Measurements from ENCODE around the gene TMEM132E. TPM values are rescaled to one million over a fixed set of nuclear protein-coding genes. Genes with fewer than 3 reads are reported as not detected.

The TMEM132E gene
- total RNA-seq, 6 experiments from 2014 or later, result 0.31 to 0.56 (median 0.43) TPM

DNA sequence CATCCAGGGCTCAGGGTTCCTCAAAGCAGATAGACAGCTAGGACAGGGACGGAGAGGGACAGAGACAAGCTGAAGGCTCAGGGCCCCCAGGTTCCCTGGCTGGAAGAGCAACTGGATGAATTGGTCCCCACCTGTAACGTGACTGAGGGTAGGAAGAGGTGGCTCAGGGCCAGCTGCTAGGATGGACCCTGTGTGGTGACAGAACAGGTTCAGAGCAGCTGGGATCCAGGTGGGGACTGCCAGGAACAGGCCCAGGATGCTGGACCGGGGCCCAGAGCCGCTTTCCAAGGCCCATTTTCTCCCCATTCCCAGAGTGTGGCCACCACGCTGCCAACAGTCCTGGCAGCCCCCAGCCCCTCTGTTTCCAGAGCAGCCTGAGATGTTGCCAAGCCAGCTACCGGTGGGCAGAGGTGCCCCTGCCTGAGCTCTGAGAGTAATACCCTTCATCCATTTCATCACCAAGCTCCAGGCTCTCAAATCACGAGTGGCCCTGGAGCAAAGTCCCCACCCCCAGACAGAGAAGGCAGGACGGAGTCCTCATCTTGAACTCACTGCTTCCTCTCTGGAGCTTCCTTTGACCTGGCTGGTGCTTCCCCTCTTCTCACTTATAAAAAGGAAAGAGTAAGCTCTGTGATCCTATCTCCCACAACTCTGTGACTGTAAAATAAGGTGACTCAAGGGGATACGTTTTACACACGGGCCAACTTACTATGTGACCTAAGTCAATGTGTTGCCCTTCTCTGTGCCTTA lies 79.6 kb downstream of the TMEM132E start:
- TF ChIP-seq POLR2A (IDR thresholded peaks at IDR 0.05), result no peak
- TF ChIP-seq, protein P1, sequence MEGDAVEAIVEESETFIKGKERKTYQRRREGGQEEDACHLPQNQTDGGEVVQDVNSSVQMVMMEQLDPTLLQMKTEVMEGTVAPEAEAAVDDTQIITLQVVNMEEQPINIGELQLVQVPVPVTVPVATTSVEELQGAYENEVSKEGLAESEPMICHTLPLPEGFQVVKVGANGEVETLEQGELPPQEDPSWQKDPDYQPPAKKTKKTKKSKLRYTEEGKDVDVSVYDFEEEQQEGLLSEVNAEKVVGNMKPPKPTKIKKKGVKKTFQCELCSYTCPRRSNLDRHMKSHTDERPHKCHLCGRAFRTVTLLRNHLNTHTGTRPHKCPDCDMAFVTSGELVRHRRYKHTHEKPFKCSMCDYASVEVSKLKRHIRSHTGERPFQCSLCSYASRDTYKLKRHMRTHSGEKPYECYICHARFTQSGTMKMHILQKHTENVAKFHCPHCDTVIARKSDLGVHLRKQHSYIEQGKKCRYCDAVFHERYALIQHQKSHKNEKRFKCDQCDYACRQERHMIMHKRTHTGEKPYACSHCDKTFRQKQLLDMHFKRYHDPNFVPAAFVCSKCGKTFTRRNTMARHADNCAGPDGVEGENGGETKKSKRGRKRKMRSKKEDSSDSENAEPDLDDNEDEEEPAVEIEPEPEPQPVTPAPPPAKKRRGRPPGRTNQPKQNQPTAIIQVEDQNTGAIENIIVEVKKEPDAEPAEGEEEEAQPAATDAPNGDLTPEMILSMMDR (IDR thresholded peaks at IDR 0.05), result no peak
- DNase-seq (no peak), ATAC-seq (no peak)
- WGBS (ENCODE audit: insufficient coverage, low coverage, low lambda C conversion rate, missing lambda C conversion rate), result 50% methylated on average over 5 of the region's 10 CpGs
- Histone ChIP-seq H3K36me3 (no peaks in the 10 kb centered on the region), H3K4me3 (no peak overlapping the region), H3K9me3 (no peaks in the 10 kb centered on the region), H3K27me3 (no peaks in the 10 kb centered on the region), H3K27ac (no peak overlapping the region), H3K4me1 (no peaks in the 10 kb centered on the region)
- intact Hi-C loops (cut with DNase I), result no loop called here

GRCh38 chr17:34663714-34664113 lies 84.3 kb downstream of the TMEM132E start:
- H3K27ac ChIP-seq, result no peak overlapping the region
- H3K4me3 ChIP-seq, result no peak overlapping the region
- TF ChIP-seq, protein P1 (IDR thresholded peaks at IDR 0.05), result no peak
- no peak for TF ChIP-seq POLR2A (IDR thresholded peaks at IDR 0.05)
- WGBS (ENCODE audit: insufficient coverage, low coverage, low lambda C conversion rate, missing lambda C conversion rate), result 10% methylated on average over 3 of the region's 3 CpGs
- H3K27me3 ChIP-seq, result no peaks in the 10 kb centered on the region
- ATAC-seq, result peak in 1 of 4 donors; percentile 52
- no peaks in the 10 kb centered on the region for H3K9me3 ChIP-seq
- intact Hi-C loops (cut with DNase I), result no loop called here
- no peaks in the 10 kb centered on the region for H3K4me1 ChIP-seq
- no peak for DNase-seq
- H3K36me3 ChIP-seq, result no peaks in the 10 kb centered on the region

GRCh38 chr17:34665150-34665806 lies 85.9 kb downstream of the TMEM132E start:
- intact Hi-C loops (cut with DNase I), result no loop called here
- TF ChIP-seq POLR2A (IDR thresholded peaks at IDR 0.05), result no peak
- TF ChIP-seq, protein P1 (IDR thresholded peaks at IDR 0.05), result no peak
- H3K27ac ChIP-seq, result no peak overlapping the region
- H3K27me3 ChIP-seq, result no peaks in the 10 kb centered on the region
- H3K4me3 ChIP-seq, result no peak overlapping the region
- no peaks in the 10 kb centered on the region for H3K4me1 ChIP-seq
- DNase-seq (no peak), ATAC-seq (no peak)
- 35% methylated on average over 12 of the region's 12 CpGs for WGBS (ENCODE audit: insufficient coverage, low coverage, low lambda C conversion rate, missing lambda C conversion rate)
- H3K36me3 ChIP-seq, result no peaks in the 10 kb centered on the region
- H3K9me3 ChIP-seq, result no peaks in the 10 kb centered on the region

- TF ChIP-seq, protein P1 (IDR thresholded peaks at IDR 0.05), result no peak
- no peak for TF ChIP-seq POLR2A (IDR thresholded peaks at IDR 0.05)
- Histone ChIP-seq H3K9me3 (no peaks in the 10 kb centered on the region), H3K27me3 (no peaks in the 10 kb centered on the region), H3K4me1 (no peaks in the 10 kb centered on the region), H3K27ac (no peak overlapping the region), H3K4me3 (no peak overlapping the region), H3K36me3 (no peaks in the 10 kb centered on the region)
- intact Hi-C loops (cut with DNase I), result no loop called here
- ATAC-seq (no peak), DNase-seq (no peak)
- 27% methylated on average over 19 of the region's 22 CpGs for WGBS (ENCODE audit: insufficient coverage, low coverage, low lambda C conversion rate, missing lambda C conversion rate)
Observed at GRCh38 chr17:34665819-34666763, 86.7 kb downstream of the TMEM132E start.

Data from right lobe of liver (tissue), 6 donors.